Skeletal muscle tissue (tissue), 4 donors: ENCODE measurements around the gene PIN4. TPM values are rescaled to one million over a fixed set of nuclear protein-coding genes. Genes with fewer than 3 reads are reported as not detected.
"Not testable (repeated sequence)": the region's sequence is repeated elsewhere in the genome, so short reads cannot be mapped to it uniquely, and the experiment has no call there.

Experiments
- H3K27ac ChIP-seq: one replicate; pipeline ENCODE4 v1.7.0; 2013; ENCODE audit warnings: mild to moderate bottlenecking, low read depth, low read length, inconsistent platforms
- H3K27me3 ChIP-seq, 3 donors: one replicate each; pipeline ENCODE4 v1.7.0; 2013; ENCODE audit warnings: low read length in 3 of 3; ENCODE audit not compliant: control insufficient read depth in 3 of 3, insufficient read depth in 3 of 3
- H3K36me3 ChIP-seq, 3 donors: one replicate each; pipeline ENCODE4 v1.7.0; 2013; ENCODE audit warnings: low read length in 3 of 3; ENCODE audit not compliant: control insufficient read depth in 3 of 3, insufficient read depth in 3 of 3
- H3K4me1 ChIP-seq, 3 donors: one replicate each; pipeline ENCODE4 v1.7.0; 2013; ENCODE audit warnings: low read length in 3 of 3, mild to moderate bottlenecking in 3 of 3; ENCODE audit not compliant: control insufficient read depth in 3 of 3, insufficient read depth in 3 of 3
- H3K4me3 ChIP-seq, 3 donors: one replicate each; pipeline ENCODE4 v1.7.0; 2013; ENCODE audit warnings: low read length in 3 of 3
- H3K9ac ChIP-seq, 3 donors: one replicate each; pipeline ENCODE4 v1.7.0; 2013; ENCODE audit warnings: low read length in 3 of 3, mild to moderate bottlenecking in 3 of 3, moderate library complexity in 2 of 3, low read depth in 1 of 3
- H3K9me3 ChIP-seq, 3 donors: one replicate each; pipeline ENCODE4 v1.7.0; 2013; ENCODE audit warnings: low read length in 3 of 3; ENCODE audit not compliant: control insufficient read depth in 3 of 3
- total RNA-seq: library from RNA; depleted of rRNA; stranded (reverse); fragments of >200 nt; gene quantifications from one replicate; pipeline ENCODE4 v1.2.3, GENCODE V29; 2014
- donor health status: Osteomylitis.

Gene PIN4
- total RNA-seq, 1 donor from 2014 or later: 13.0 TPM

GRCh38 chrX:72143609-72143907 lies 38.0 kb upstream of the PIN4 start:
- Histone ChIP-seq H3K9me3 (no peaks in the 10 kb centered on the region), H3K36me3 (peaks cover 0 to 12% (median 0%) of the 10 kb centered on the region in 3 donors), H3K9ac (no peak overlapping the region), H3K4me3 (no peak overlapping the region), H3K27ac (no peak overlapping the region), H3K4me1 (no peaks in the 10 kb centered on the region), H3K27me3 (peaks cover 0 to 8% (median 0%) of the 10 kb centered on the region in 3 donors)

GRCh38 chrX:72145181-72145580 lies 36.4 kb upstream of the PIN4 start:
- Histone ChIP-seq H3K27ac (no peak overlapping the region), H3K9me3 (no peaks in the 10 kb centered on the region), H3K27me3 (peaks cover 0 to 2% (median 0%) of the 10 kb centered on the region in 3 donors), H3K9ac (no peak overlapping the region), H3K4me1 (no peaks in the 10 kb centered on the region), H3K36me3 (peaks cover 0 to 4% (median 0%) of the 10 kb centered on the region in 3 donors), H3K4me3 (no peak overlapping the region)

GRCh38 chrX:72146527-72146926 lies 35.0 kb upstream of the PIN4 start:
- Histone ChIP-seq H3K4me1 (no peaks in the 10 kb centered on the region), H3K27ac (no peak overlapping the region), H3K9ac (no peak overlapping the region), H3K9me3 (no peaks in the 10 kb centered on the region), H3K4me3 (no peak overlapping the region), H3K36me3 (peaks cover 0 to 4% (median 0%) of the 10 kb centered on the region in 3 donors), H3K27me3 (no peaks in the 10 kb centered on the region)

- Histone ChIP-seq H3K36me3 (no peaks in the 10 kb centered on the region), H3K27me3 (peaks cover 0 to 4% (median 0%) of the 10 kb centered on the region in 3 donors), H3K4me3 (no peak overlapping the region), H3K9ac (no peak overlapping the region), H3K4me1 (no peaks in the 10 kb centered on the region), H3K27ac (no peak overlapping the region), H3K9me3 (no peaks in the 10 kb centered on the region)
These were observed 22.8 kb upstream of the PIN4 start for GRCh38 chrX:72158773-72159172.

- Histone ChIP-seq H3K27me3 (peaks cover 0 to 4% (median 0%) of the 10 kb centered on the region in 3 donors), H3K36me3 (no peaks in the 10 kb centered on the region), H3K4me3 (no peak overlapping the region), H3K9ac (no peak overlapping the region), H3K27ac (no peak overlapping the region), H3K9me3 (no peaks in the 10 kb centered on the region), H3K4me1 (no peaks in the 10 kb centered on the region)
These were observed 21.8 kb upstream of the PIN4 start for GRCh38 chrX:72159769-72160168.

GRCh38 chrX:72165551-72165950 lies 16.0 kb upstream of the PIN4 start:
- Histone ChIP-seq H3K9me3 (no peaks in the 10 kb centered on the region), H3K9ac (no peak overlapping the region), H3K4me3 (no peak overlapping the region), H3K27ac (no peak overlapping the region), H3K27me3 (no peaks in the 10 kb centered on the region), H3K36me3 (no peaks in the 10 kb centered on the region), H3K4me1 (no peaks in the 10 kb centered on the region)

GRCh38 chrX:72169008-72169728 lies 12.4 kb upstream of the PIN4 start:
- Histone ChIP-seq H3K9me3 (no peaks in the 10 kb centered on the region), H3K27ac (no peak overlapping the region), H3K4me1 (no peaks in the 10 kb centered on the region), H3K27me3 (no peaks in the 10 kb centered on the region), H3K4me3 (peak overlapping the region in 1 of 3 donors; percentile 30), H3K9ac (no peak overlapping the region), H3K36me3 (no peaks in the 10 kb centered on the region)

GRCh38 chrX:72176289-72176688 lies 5.3 kb upstream of the PIN4 start:
- not testable (repeated sequence) for H3K9ac ChIP-seq, H3K27ac ChIP-seq, H3K9me3 ChIP-seq, H3K4me3 ChIP-seq, H3K4me1 ChIP-seq, H3K27me3 ChIP-seq, H3K36me3 ChIP-seq

- no peak overlapping the region for H3K27ac ChIP-seq
- no peaks in the 10 kb centered on the region for H3K9me3 ChIP-seq
- no peaks in the 10 kb centered on the region for H3K27me3 ChIP-seq
- no peak overlapping the region for H3K9ac ChIP-seq
- no peaks in the 10 kb centered on the region for H3K36me3 ChIP-seq
- H3K4me3 ChIP-seq: no peak overlapping the region
- peaks cover 0 to 5% (median 4%) of the 10 kb centered on the region in 3 donors for H3K4me1 ChIP-seq
These were observed 4.6 kb upstream of the PIN4 start for GRCh38 chrX:72176981-72177380.

GRCh38 chrX:72180539-72180938 lies 1.0 kb upstream of the PIN4 start:
- Histone ChIP-seq H3K9ac (peak overlapping the region in 2 of 3 donors; percentile 76 to 80), H3K27me3 (no peaks in the 10 kb centered on the region), H3K4me1 (peaks cover 9 to 16% (median 14%) of the 10 kb centered on the region in 3 donors), H3K4me3 (peak overlapping the region; percentile 77 to 94 (median 90)), H3K27ac (peak overlapping the region; percentile 42), H3K9me3 (no peaks in the 10 kb centered on the region), H3K36me3 (no peaks in the 10 kb centered on the region)
